ENCODE data around the gene UBE2L5. TPM values are rescaled to one million over a fixed set of nuclear protein-coding genes. Genes with fewer than 3 reads are reported as not detected.
"Not testable (repeated sequence)": the region's sequence is repeated elsewhere in the genome, so short reads cannot be mapped to it uniquely, and the experiment has no call there.

The UBE2L5 gene
- total RNA-seq, 1 donor = not detected

GRCh38 chr13:30438286-30438685, 16.0 kb downstream of the UBE2L5 start:
- no peak for DNase-seq (ENCODE audit: low read depth)
- TF ChIP-seq CTCF (IDR thresholded peaks at IDR 0.05; ENCODE audit: insufficient read depth, low read depth, low read length) = no peak
- no peak overlapping the region for H3K4me3 ChIP-seq (ENCODE audit: low read depth, low read length)

GRCh38 chr13:30440910-30441703, 18.8 kb downstream of the UBE2L5 start:
- no peak overlapping the region for H3K4me3 ChIP-seq (ENCODE audit: low read depth, low read length)
- no peak for TF ChIP-seq CTCF (IDR thresholded peaks at IDR 0.05; ENCODE audit: insufficient read depth, low read depth, low read length)
- no peak for DNase-seq (ENCODE audit: low read depth)

- no peak for TF ChIP-seq CTCF (IDR thresholded peaks at IDR 0.05; ENCODE audit: insufficient read depth, low read depth, low read length)
- DNase-seq (ENCODE audit: low read depth) = no peak
- no peak overlapping the region for H3K4me3 ChIP-seq (ENCODE audit: low read depth, low read length)
Observed at GRCh38 chr13:30442926-30443325, 20.6 kb downstream of the UBE2L5 start.

GRCh38 chr13:30443491-30443890, 21.2 kb downstream of the UBE2L5 start:
- not testable (repeated sequence) for DNase-seq (ENCODE audit: low read depth); H3K4me3 ChIP-seq (ENCODE audit: low read depth, low read length)

GRCh38 chr13:30443957-30444404, 21.7 kb downstream of the UBE2L5 start:
- no peak for TF ChIP-seq CTCF (IDR thresholded peaks at IDR 0.05; ENCODE audit: insufficient read depth, low read depth, low read length)
- DNase-seq (ENCODE audit: low read depth) = no peak
- H3K4me3 ChIP-seq (ENCODE audit: low read depth, low read length) = no peak overlapping the region

GRCh38 chr13:30446126-30446500, 23.8 kb downstream of the UBE2L5 start:
- DNase-seq (ENCODE audit: low read depth) = no peak
- TF ChIP-seq CTCF (IDR thresholded peaks at IDR 0.05; ENCODE audit: insufficient read depth, low read depth, low read length) = no peak
- peak overlapping the region; percentile 33 for H3K4me3 ChIP-seq (ENCODE audit: low read depth, low read length)

GRCh38 chr13:30448441-30448840, 26.1 kb downstream of the UBE2L5 start:
- no peak overlapping the region for H3K4me3 ChIP-seq (ENCODE audit: low read depth, low read length)
- no peak for TF ChIP-seq CTCF (IDR thresholded peaks at IDR 0.05; ENCODE audit: insufficient read depth, low read depth, low read length)
- DNase-seq (ENCODE audit: low read depth) = no peak

Measured in fibroblast of villous mesenchyme (primary cell).